ENCODE data around the gene OSBP. TPM values are rescaled to one million over a fixed set of nuclear protein-coding genes. Genes with fewer than 3 reads are reported as not detected.

Gene OSBP
- polyA plus RNA-seq, 2 of the 4 experiments (the other 2 are of a cell fraction): 25.9 to 31.7 TPM

DNA sequence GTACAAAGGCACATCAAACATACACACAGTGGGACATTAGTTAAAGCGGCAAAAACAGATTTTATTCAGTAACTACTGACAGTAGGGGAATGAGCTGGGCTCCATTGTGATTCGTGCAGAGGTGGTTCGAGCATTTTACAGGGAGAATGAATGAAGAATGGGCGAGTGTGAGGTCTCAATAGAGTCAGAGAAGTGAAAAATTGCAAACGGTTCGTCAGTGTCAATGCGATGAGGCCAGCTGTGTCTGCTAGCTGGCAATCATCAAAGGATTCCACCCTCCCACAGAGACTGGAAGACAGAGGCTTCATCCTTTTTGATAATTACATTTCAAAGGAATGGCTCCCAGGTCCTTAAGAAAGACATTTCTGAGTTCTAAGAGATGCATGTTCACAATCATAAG lies 86.9 kb downstream of the OSBP start:
- H3K27ac ChIP-seq: no peak overlapping the region
- 63% methylated on average over 7 of the region's 7 CpGs for WGBS (ENCODE audit: missing lambda C conversion rate)
- no peak overlapping the region for H3K4me3 ChIP-seq
- ChIA-PET CTCF (interaction anchor here (0.6 to 2.9 kb wide), 3 partner anchors 8 to 21 kb away, joined by 3 to 18 read pairs (median 3); no protein-coding TSS in a partner anchor), POLR2A (no interaction called here)
- no peaks in the 10 kb centered on the region for H3K4me1 ChIP-seq
- FAIRE-seq (no peak), DNase-seq (ENCODE audit: low read depth in 1 of 2, low spot score in 1 of 2) (no peak), ATAC-seq (no peak)
- no peak overlapping the region for H3K4me2 ChIP-seq
- H3K9me3 ChIP-seq: no peaks in the 10 kb centered on the region
- no peak for TF ChIP-seq SMC3 (IDR thresholded peaks at IDR 0.05)
- TF ChIP-seq ZC3H11A (IDR thresholded peaks at IDR 0.05): no peak
- TF ChIP-seq KDM1A (IDR thresholded peaks at IDR 0.05; ENCODE audit: low read depth): no peak

Small RNA genes within 50 kb of the gene (small RNA-seq; reads per million reads assigned to genes)
- gene MIR3162: 0 reads per million in 6 experiments

Other genes starting within 250 kb of the OSBP start
- not detected in 2 replicates for gene OR5A2, start 189.4 kb downstream of the OSBP start, polyA plus RNA-seq (2011; rRNA removed)
- gene OR5A2, start 189.4 kb downstream of the OSBP start, polyA plus RNA-seq (2017; fragmentation: RNase III; extraction: RNeasy Plus Mini Kit Qiagen cat#74134 plus additional on column Dnase treatment): not detected in 3 replicates
- not detected in 2 replicates for gene OR5A1, start 179.3 kb downstream of the OSBP start, polyA plus RNA-seq (2011; rRNA removed)
- not detected in 3 replicates for gene OR5A1, start 179.3 kb downstream of the OSBP start, polyA plus RNA-seq (2017; fragmentation: RNase III; extraction: RNeasy Plus Mini Kit Qiagen cat#74134 plus additional on column Dnase treatment)
- not detected in 2 replicates for gene OR4D6, start 158.8 kb downstream of the OSBP start, polyA plus RNA-seq (2011; rRNA removed)
- gene OR4D6, start 158.8 kb downstream of the OSBP start, polyA plus RNA-seq (2017; fragmentation: RNase III; extraction: RNeasy Plus Mini Kit Qiagen cat#74134 plus additional on column Dnase treatment): not detected in 3 replicates
- gene OR4D10, start 142.5 kb downstream of the OSBP start, polyA plus RNA-seq (2011; rRNA removed): not detected in 2 replicates
- gene OR4D10, start 142.5 kb downstream of the OSBP start, polyA plus RNA-seq (2017; fragmentation: RNase III; extraction: RNeasy Plus Mini Kit Qiagen cat#74134 plus additional on column Dnase treatment): not detected in 3 replicates
- gene OR4D11, start 112.2 kb downstream of the OSBP start, polyA plus RNA-seq (2011; rRNA removed): not detected in 2 replicates
- not detected in 3 replicates for gene OR4D11, start 112.2 kb downstream of the OSBP start, polyA plus RNA-seq (2017; fragmentation: RNase III; extraction: RNeasy Plus Mini Kit Qiagen cat#74134 plus additional on column Dnase treatment)
- not detected in 2 replicates for gene OR4D9, start 104.2 kb downstream of the OSBP start, polyA plus RNA-seq (2011; rRNA removed)
- not detected in 3 replicates for gene OR4D9, start 104.2 kb downstream of the OSBP start, polyA plus RNA-seq (2017; fragmentation: RNase III; extraction: RNeasy Plus Mini Kit Qiagen cat#74134 plus additional on column Dnase treatment)
- 54.6 and 61.4 TPM in 2 replicates for gene PATL1, start 53.3 kb upstream of the OSBP start, polyA plus RNA-seq (2011; rRNA removed)
- 36.5 to 40.6 TPM (median 37.2 TPM) in 3 replicates for gene PATL1, start 53.3 kb upstream of the OSBP start, polyA plus RNA-seq (2017; fragmentation: RNase III; extraction: RNeasy Plus Mini Kit Qiagen cat#74134 plus additional on column Dnase treatment)
- gene OR10V1, start 98.1 kb upstream of the OSBP start, polyA plus RNA-seq (2011; rRNA removed): not detected in 2 replicates
- not detected in 3 replicates for gene OR10V1, start 98.1 kb upstream of the OSBP start, polyA plus RNA-seq (2017; fragmentation: RNase III; extraction: RNeasy Plus Mini Kit Qiagen cat#74134 plus additional on column Dnase treatment)
- gene STX3, start 139.6 kb upstream of the OSBP start, polyA plus RNA-seq (2011; rRNA removed): 13.5 and 15.4 TPM in 2 replicates
- gene STX3, start 139.6 kb upstream of the OSBP start, polyA plus RNA-seq (2017; fragmentation: RNase III; extraction: RNeasy Plus Mini Kit Qiagen cat#74134 plus additional on column Dnase treatment): 11.1 to 15.2 TPM (median 11.2 TPM) in 3 replicates
- 62.8 and 77.7 TPM in 2 replicates for gene MRPL16, start 195.0 kb upstream of the OSBP start, polyA plus RNA-seq (2011; rRNA removed)
- gene MRPL16, start 195.0 kb upstream of the OSBP start, polyA plus RNA-seq (2017; fragmentation: RNase III; extraction: RNeasy Plus Mini Kit Qiagen cat#74134 plus additional on column Dnase treatment): 54.3 to 59.0 TPM (median 57.3 TPM) in 3 replicates
- not detected in 2 replicates for gene CBLIF, start 229.7 kb upstream of the OSBP start, polyA plus RNA-seq (2011; rRNA removed)
- gene CBLIF, start 229.7 kb upstream of the OSBP start, polyA plus RNA-seq (2017; fragmentation: RNase III; extraction: RNeasy Plus Mini Kit Qiagen cat#74134 plus additional on column Dnase treatment): not detected in 3 replicates